Activated naive CD8-positive, alpha-beta T cell treated with anti-CD3 and anti-CD28 coated beads, Interleukin-2, amount 50 U/mL, for 24 hours (primary cell): ENCODE results near the gene GNAS.
"Not testable (repeated sequence)": the region's sequence is repeated elsewhere in the genome, so short reads cannot be mapped to it uniquely, and the experiment has no call there.

Source experiments
- ATAC-seq: fragments of 150-1000 bp; cut with Tn5 transposase; one replicate; pipeline ENCODE4 v1.10.0; 2021
- DNase-seq: peaks from one replicate; pipeline ENCODE4 v3.0.0; 2021
- H3K27ac Mint-ChIP-seq: one replicate; pipeline ENCODE4 v1.8.0; 2021; ENCODE audit warnings: mild to moderate bottlenecking, mixed read lengths
- H3K27me3 Mint-ChIP-seq: one replicate; pipeline ENCODE4 v1.8.0; 2021; ENCODE audit warnings: mixed read lengths
- H3K36me3 Mint-ChIP-seq: one replicate; pipeline ENCODE4 v1.8.0; 2021; ENCODE audit warnings: low read depth, mixed read lengths
- H3K4me1 Mint-ChIP-seq: one replicate; pipeline ENCODE4 v1.8.0; 2021; ENCODE audit warnings: mixed read lengths
- H3K4me3 Mint-ChIP-seq: one replicate; pipeline ENCODE4 v1.8.0; 2021; ENCODE audit warnings: mild to moderate bottlenecking, moderate library complexity, mixed read lengths
- H3K9me3 Mint-ChIP-seq: one replicate; pipeline ENCODE4 v1.8.0; 2021; ENCODE audit warnings: mixed read lengths

Gene GNAS

DNA sequence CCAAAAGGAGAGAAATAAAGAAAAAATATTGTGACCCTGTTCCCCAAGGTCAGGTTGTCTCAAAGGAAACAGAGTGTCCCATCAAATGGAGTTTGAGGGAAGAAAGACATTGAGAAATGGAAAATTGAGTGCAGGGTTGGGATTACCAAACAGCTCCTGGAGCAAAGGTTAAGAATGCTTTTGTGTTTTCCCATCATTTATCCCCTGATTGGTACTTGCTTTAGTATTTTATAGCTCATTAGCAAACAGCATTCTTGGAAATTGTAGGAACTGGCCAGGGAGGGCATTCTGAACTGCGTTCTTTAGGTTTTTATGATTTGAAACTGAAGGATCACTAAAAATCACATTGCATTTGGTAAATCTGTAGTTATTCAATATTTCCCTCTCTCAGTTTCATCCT lies 69.5 kb downstream of the GNAS start:
- ATAC-seq = no peak
- no peak for DNase-seq
- Mint-ChIP-seq H3K4me3 (no peak overlapping the region), H3K36me3 (no peaks in the 10 kb centered on the region), H3K9me3 (no peaks in the 10 kb centered on the region), H3K4me1 (no peaks in the 10 kb centered on the region), H3K27ac (no peak overlapping the region), H3K27me3 (no peaks in the 10 kb centered on the region)

DNA sequence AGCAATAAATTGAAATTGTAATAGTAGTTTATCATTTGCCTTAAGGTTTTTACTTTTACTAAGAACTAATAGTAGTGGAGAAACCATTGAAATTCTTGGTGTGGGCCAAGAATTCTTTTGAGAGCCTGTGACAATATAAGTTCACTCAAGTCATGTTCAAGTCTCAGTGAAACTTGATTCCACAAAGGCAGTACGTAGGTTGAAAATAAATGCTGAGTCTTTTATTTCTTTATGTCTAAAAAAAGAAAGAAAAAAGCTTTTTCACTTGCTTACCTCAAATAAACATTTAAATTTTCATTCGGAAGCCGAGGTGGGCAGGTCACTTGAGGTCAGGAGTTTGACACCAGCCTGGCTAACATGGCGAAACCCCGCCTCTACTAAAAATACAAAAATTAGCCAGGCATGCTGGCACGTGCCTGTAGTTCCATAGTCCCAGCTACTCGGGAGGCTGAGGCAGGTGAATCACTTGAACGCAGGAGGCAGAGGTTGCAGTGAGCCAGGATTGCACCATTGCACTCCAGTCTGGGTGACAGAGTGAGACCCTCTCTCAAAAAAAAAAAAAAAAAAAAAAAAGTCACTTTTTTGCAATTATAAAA lies 70.7 kb downstream of the GNAS start:
- H3K4me3 Mint-ChIP-seq = no peak overlapping the region
- no peaks in the 10 kb centered on the region for H3K4me1 Mint-ChIP-seq
- H3K27ac Mint-ChIP-seq = no peak overlapping the region
- no peaks in the 10 kb centered on the region for H3K9me3 Mint-ChIP-seq
- DNase-seq (no peak), ATAC-seq (no peak)
- no peaks in the 10 kb centered on the region for H3K36me3 Mint-ChIP-seq
- H3K27me3 Mint-ChIP-seq = no peaks in the 10 kb centered on the region

DNA sequence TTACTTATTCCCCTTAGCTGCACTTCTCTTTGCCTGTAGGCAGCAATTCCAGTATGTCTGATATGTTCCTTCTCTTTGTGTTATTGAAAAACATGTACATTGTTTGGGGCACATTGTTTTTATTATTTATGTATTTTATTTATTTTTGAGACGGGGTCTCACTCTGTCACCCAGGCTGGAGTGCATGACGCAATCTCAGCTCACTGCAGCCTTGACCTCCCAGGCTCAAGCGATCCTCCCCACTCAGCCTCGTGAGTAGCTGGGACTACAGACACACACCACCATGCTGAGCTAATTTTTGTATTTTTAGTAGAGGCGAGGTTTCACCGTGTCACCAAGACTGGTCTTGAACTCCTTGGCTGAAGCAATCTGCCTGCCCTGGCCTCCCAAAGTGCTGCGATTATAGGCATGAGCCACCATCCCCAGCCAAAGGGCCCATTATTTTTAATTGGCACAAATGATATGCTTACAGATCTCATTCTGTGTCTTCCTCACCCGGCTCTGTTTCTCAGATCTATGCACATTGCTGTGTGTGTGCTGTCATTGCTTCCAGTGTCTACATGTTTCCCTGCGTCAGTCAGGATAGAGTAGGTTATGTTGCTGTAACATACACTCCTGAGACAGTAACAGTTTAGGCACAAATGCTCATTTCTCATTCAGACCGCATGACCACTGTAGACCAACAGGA lies 74.4 kb downstream of the GNAS start:
- no peak for ATAC-seq
- peaks cover 9% of the 10 kb centered on the region for H3K27me3 Mint-ChIP-seq
- no peak overlapping the region for H3K27ac Mint-ChIP-seq
- no peak overlapping the region for H3K4me3 Mint-ChIP-seq
- DNase-seq = no peak
- H3K4me1 Mint-ChIP-seq = no peaks in the 10 kb centered on the region
- H3K36me3 Mint-ChIP-seq = no peaks in the 10 kb centered on the region
- H3K9me3 Mint-ChIP-seq = no peaks in the 10 kb centered on the region

DNA sequence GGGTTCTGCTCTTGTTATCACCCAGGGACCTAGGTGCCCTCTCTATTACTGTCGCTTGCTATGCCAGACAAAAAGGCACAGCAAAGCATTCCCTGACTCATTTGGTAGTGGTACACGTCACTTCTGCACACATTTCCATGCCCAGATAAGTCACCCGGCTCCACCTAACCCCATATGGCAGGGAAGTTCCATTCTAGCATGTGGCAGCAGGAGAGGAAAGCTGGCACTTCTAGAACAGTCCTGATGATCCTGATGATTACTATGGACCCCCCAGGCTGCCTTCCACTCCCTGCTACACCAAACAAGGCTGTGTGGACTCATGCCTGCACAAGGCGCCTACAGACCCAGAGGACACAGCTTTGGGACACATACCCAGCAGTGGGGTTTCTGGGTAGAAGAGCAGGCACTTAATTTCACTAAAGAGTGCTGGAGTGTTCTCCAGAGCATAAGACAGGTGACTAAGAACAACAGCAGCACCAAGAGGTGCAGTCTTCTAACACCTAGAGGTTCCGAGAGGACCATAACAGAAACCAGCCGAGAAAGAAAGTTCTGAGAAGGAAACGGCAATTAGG lies 75.1 kb downstream of the GNAS start:
- no peak for DNase-seq
- Mint-ChIP-seq H3K9me3 (no peaks in the 10 kb centered on the region), H3K4me3 (no peak overlapping the region), H3K4me1 (no peaks in the 10 kb centered on the region), H3K27me3 (peaks cover 9% of the 10 kb centered on the region), H3K36me3 (no peaks in the 10 kb centered on the region), H3K27ac (no peak overlapping the region)
- ATAC-seq = no peak

DNA sequence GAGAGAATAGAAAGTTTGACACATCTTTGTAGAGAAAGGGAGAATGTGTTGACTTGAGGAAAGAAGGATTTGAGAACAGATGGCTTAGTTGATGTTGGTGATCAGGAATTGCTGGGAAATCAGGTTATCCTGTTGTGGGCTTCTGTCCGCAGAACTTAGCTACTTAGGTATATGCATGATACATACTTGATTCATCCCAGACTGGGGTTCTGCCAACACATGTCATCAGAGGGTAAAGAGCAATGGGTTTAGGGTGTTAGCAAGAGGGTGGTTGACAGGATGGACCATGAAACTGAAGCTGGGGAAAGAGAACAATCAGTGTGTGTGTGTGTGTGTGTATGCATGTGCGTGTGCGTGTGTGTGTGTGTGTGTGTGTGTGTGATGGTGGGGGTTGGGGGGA lies 78.0 kb downstream of the GNAS start:
- H3K9me3 Mint-ChIP-seq = no peaks in the 10 kb centered on the region
- DNase-seq (no peak), ATAC-seq (no peak)
- H3K27me3 Mint-ChIP-seq = peaks cover 16% of the 10 kb centered on the region
- H3K27ac Mint-ChIP-seq = no peak overlapping the region
- H3K36me3 Mint-ChIP-seq = no peaks in the 10 kb centered on the region
- no peak overlapping the region for H3K4me3 Mint-ChIP-seq
- no peaks in the 10 kb centered on the region for H3K4me1 Mint-ChIP-seq

DNA sequence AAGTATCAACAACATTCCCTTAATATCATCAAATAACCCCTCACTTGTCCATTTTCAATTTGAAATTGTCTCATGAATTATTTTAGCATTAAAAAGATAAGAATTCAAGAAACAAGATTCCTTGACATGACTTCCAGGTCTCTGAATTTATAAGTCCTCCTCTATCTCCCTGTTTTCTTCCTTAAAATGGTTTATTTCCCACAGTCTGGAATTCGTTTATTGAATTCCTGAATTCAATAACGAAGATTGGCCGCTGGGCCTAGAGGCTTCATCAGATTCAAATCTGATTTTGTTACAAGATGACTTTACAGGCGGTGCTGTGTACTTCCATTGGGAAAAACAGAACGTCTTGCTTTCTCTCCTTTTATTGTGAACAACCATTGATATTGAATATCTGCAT lies 79.7 kb downstream of the GNAS start:
- H3K4me3 Mint-ChIP-seq = no peak overlapping the region
- ATAC-seq (no peak), DNase-seq (no peak)
- no peaks in the 10 kb centered on the region for H3K4me1 Mint-ChIP-seq
- no peaks in the 10 kb centered on the region for H3K9me3 Mint-ChIP-seq
- H3K36me3 Mint-ChIP-seq = no peaks in the 10 kb centered on the region
- no peak overlapping the region for H3K27ac Mint-ChIP-seq
- H3K27me3 Mint-ChIP-seq = peaks cover 16% of the 10 kb centered on the region

DNA sequence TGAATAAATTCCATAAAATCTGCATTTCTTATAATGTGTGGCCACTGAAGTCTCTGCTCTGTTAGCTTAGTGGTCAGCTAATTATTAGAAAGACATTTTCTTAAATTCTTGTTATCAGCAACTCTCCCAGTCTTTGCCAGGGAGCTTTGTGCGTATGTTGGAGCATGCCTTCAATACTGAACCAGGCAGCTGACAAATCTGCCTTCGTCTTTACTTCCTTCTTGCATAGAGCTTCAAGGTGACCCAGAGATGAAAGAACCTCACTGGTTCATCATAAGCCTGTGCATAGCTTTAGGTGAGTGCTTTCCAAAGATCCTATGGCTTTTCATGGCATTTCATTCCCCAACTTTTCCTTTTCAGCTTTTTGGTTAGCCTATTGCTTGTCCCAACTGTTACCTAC lies 85.6 kb downstream of the GNAS start:
- Mint-ChIP-seq H3K36me3 (no peaks in the 10 kb centered on the region), H3K27me3 (peaks cover 12% of the 10 kb centered on the region), H3K4me3 (no peak overlapping the region), H3K4me1 (no peaks in the 10 kb centered on the region), H3K9me3 (no peaks in the 10 kb centered on the region), H3K27ac (no peak overlapping the region)
- ATAC-seq = no peak
- no peak for DNase-seq

DNA sequence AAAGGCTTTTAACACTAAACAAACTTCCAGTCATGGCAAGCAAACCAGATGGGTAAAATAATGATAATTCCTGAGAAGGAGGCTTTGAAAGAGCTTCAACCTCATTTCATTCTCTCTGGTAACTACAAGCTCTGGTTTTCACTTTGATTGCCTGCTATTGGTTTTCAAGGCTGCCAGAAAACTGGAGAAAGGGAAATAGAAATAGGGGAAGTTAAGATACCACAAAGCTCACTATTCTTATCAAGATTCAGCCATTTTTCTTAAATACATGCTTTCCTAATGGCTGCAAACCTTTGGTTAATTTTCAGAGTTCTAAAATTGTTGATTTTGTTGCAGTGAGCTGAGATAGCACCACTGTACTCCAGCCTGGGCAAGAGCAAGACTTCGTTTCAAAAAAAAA lies 86.0 kb downstream of the GNAS start:
- Mint-ChIP-seq H3K9me3 (no peaks in the 10 kb centered on the region), H3K27me3 (peaks cover 11% of the 10 kb centered on the region), H3K4me1 (no peaks in the 10 kb centered on the region), H3K27ac (no peak overlapping the region), H3K36me3 (no peaks in the 10 kb centered on the region), H3K4me3 (no peak overlapping the region)
- ATAC-seq = no peak
- DNase-seq = no peak

DNA sequence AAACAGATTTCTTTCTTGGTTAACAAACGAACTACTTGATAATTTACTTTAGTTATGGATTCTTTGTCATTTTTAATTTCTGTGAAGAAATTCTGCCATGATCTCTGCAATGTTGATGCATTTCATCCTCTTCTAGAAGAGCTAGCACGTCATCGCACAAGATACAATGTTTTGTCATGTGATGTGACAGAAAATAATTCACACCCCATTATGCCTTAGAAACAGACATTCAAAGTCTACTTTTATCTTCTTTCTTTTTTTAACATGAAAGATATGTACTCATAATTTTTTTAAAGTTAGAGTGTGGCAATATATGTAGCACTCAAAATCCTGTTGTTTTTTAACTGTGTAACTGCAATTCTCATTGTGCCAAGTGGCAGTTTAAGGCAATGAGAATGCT lies 89.0 kb downstream of the GNAS start:
- no peak overlapping the region for H3K27ac Mint-ChIP-seq

DNA sequence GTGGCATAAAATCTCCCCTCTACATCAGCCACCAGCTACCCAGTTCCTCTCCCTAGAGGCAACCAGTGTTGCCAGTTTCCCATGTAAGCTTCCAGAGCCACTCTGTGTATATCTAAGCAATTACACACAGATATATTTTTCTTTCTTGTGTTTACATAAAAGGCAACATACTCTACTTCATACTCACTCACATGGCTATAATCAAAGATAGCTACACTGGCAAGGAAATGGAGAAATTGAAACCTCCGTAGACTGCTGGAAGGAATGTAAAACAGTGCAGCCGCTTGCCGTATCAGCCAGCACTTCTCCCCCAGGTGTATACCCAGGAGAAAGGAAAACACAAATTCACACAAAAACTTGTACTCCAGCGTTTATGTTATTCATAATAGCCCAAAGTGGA lies 90.0 kb downstream of the GNAS start:
- Mint-ChIP-seq H3K27me3 (peaks cover 4% of the 10 kb centered on the region), H3K9me3 (no peaks in the 10 kb centered on the region), H3K36me3 (no peaks in the 10 kb centered on the region), H3K4me1 (no peaks in the 10 kb centered on the region), H3K27ac (no peak overlapping the region), H3K4me3 (no peak overlapping the region)
- no peak for DNase-seq
- ATAC-seq = no peak

More for the DNA sequence above, 89.0 kb downstream of the GNAS start:
- Mint-ChIP-seq H3K9me3 (no peaks in the 10 kb centered on the region), H3K36me3 (no peaks in the 10 kb centered on the region), H3K4me1 (no peaks in the 10 kb centered on the region), H3K4me3 (no peak overlapping the region), H3K27me3 (peaks cover 4% of the 10 kb centered on the region)
- ATAC-seq (no peak), DNase-seq (no peak)

DNA sequence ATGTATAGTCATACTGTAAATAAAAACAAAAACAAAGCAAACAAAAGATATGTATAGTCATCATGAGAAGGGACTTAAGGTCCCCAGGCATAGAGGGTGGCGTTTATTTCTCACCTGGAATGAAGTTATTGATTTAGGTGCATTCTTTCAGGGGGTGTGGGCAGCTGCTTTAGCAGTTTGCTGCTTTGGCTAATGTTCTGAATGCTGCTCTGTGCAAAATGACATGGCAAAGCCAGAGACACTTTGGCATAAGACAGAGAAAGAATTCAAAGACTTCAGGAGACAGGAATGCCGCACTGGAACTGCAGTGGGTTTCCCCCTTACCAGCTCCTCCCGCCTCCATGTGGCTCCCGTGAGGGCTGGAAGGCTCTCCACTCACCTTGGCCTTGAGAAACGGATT lies 92.1 kb downstream of the GNAS start:
- Mint-ChIP-seq H3K27me3 (peaks cover 2% of the 10 kb centered on the region), H3K4me3 (no peak overlapping the region), H3K27ac (no peak overlapping the region), H3K4me1 (no peaks in the 10 kb centered on the region), H3K36me3 (no peaks in the 10 kb centered on the region), H3K9me3 (no peaks in the 10 kb centered on the region)
- DNase-seq (no peak), ATAC-seq (no peak)

DNA sequence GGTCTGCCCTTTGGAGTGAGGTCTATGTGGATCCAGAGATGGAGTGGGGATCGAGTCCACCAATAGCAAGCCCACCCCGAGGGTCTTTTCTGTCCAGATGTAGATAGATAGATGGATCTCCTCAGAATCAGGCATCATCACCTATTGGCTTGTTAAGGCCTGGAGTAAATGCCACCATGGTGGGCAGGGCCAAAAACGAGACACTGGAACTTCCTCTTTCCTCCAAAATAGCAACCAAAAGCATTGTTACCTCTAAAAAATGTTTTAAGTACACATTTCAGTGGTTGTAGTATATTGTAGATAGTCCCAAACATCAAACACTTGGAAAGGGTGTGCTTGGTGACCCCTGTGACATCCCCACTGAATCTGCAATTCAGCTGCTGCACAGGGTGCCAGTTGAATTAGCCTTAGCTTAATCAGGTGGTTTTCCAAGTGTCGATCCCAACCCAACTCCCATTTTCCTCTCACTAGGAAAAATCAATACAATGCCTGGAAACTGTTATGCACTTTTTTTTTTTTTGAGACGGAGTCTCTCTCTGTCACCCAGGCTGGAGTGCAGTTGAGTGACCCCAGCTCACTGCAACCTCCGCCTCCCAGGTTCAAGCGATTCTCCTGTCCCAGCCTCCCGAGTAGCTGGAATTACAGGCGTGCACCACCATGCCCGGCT lies 93.6 kb downstream of the GNAS start:
- Mint-ChIP-seq H3K4me3 (no peak overlapping the region), H3K36me3 (no peaks in the 10 kb centered on the region), H3K4me1 (no peaks in the 10 kb centered on the region), H3K27me3 (peaks cover 2% of the 10 kb centered on the region), H3K27ac (no peak overlapping the region), H3K9me3 (no peaks in the 10 kb centered on the region)
- no peak for DNase-seq
- no peak for ATAC-seq

DNA sequence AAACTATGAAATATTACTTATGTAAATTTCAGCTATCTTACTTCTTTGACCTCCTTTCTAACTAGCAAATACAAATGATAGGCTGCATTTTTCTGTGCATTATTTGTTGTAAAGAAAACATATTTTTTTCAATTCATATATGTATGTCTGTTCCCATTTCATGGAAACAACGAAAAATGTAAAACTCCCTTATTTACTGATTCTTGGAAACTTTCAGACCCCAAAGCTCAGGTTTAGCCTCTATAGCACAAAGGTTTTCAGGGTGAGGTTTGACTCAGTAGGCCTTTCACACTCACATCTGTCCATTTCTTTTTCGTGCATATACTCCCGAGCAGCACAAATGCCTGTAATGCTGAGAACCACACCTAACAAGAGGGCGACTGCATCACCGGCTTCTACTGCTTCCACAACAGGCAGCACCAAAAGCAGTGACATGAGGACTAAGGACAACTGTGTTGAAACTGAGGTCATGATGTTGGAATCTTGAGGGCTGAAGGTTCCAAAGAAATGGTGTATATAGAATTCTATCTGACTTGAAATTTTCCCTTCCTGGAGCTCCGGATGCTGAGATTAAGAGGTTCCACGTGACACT lies 95.4 kb downstream of the GNAS start:
- H3K36me3 Mint-ChIP-seq, H3K27me3 Mint-ChIP-seq, H3K4me1 Mint-ChIP-seq, ATAC-seq, DNase-seq, H3K4me3 Mint-ChIP-seq, H3K27ac Mint-ChIP-seq, H3K9me3 Mint-ChIP-seq: not testable (repeated sequence)

DNA sequence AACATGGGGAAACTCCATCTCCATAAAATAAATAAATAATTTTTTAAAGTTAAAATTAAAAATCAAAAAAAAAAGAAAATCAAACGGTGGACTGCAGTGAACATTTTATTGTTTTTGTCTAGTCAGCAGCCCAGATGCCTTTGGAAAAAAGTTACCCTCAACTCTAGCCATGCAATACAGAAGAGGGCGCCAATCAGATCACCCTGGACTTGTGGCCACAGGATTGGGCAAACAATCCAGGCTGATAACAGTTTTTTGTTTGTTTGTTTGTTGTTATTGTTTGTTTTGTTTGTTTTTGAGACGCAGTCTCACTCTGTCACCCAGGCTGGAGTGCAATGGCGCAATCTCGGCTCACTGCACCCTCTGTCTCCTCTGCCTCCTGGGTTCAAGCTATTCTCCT lies 98.1 kb downstream of the GNAS start:
- DNase-seq = no peak
- H3K9me3 Mint-ChIP-seq = no peaks in the 10 kb centered on the region
- peaks cover 2% of the 10 kb centered on the region for H3K27me3 Mint-ChIP-seq
- no peak overlapping the region for H3K27ac Mint-ChIP-seq
- no peaks in the 10 kb centered on the region for H3K36me3 Mint-ChIP-seq
- ATAC-seq = no peak
- no peak overlapping the region for H3K4me3 Mint-ChIP-seq
- H3K4me1 Mint-ChIP-seq = no peaks in the 10 kb centered on the region

DNA sequence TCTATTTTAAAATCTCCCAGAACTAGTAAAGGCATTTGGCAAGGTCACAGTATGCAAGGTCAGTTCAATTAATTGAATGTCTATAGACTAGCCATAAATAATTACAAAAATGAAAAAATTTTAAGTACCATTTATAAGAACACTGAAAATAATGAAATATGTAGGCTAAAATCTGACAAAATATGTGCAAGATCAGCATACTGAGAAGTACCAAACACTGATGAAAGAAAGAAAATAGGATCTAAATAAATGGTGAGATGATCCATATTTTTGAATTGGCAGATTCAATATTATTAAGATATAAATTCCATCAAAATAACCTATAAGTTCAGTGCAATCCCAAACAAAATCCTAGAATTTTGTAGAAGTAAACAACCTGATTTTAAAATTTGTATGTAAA lies 100.5 kb downstream of the GNAS start:
- ATAC-seq (no peak), DNase-seq (no peak)
- no peaks in the 10 kb centered on the region for H3K4me1 Mint-ChIP-seq
- no peak overlapping the region for H3K27ac Mint-ChIP-seq
- no peaks in the 10 kb centered on the region for H3K9me3 Mint-ChIP-seq
- no peak overlapping the region for H3K4me3 Mint-ChIP-seq
- peaks cover 2% of the 10 kb centered on the region for H3K27me3 Mint-ChIP-seq
- no peaks in the 10 kb centered on the region for H3K36me3 Mint-ChIP-seq
